Astrocyte (in vitro differentiated cells and primary cell): ENCODE results near the gene BOLA2B.

Source experiments
- CTCF ChIP-seq: IDR thresholded peaks from 2 replicates; pipeline ENCODE4 v1.5.1; 2011; ENCODE audit warnings: low read depth, mild to moderate bottlenecking, inconsistent platforms, low read length, moderate library complexity; ENCODE audit not compliant: insufficient read depth
- EZH2 ChIP-seq: IDR thresholded peaks from 2 replicates; pipeline ENCODE4 v1.6.1; 2012; ENCODE audit warnings: mild to moderate bottlenecking, low read length, inconsistent platforms; ENCODE audit not compliant: insufficient read depth

GRCh38 chr16:30184891-30185682 is 8.4 kb downstream of the BOLA2B start:
- TF ChIP-seq CTCF: no peak
- no peak for TF ChIP-seq EZH2
